Transverse colon (tissue), 4 donors: ENCODE results near the gene PIH1D2. TPM values are rescaled to one million over a fixed set of nuclear protein-coding genes. Genes with fewer than 3 reads are reported as not detected.
"Not testable (repeated sequence)": the region's sequence is repeated elsewhere in the genome, so short reads cannot be mapped to it uniquely, and the experiment has no call there.

Experiments used
- DNase-seq: peaks from one replicate; pipeline ENCODE4 v3.0.0-alpha.2; 2019
- H3K27ac ChIP-seq, 4 donors: fragments of 200-600 bp; sonication (generic); 2 replicates each; pipeline ENCODE4 v1.5.1; 2016 to 2018; ENCODE audit warnings: inconsistent platforms in 4 of 4
- H3K27me3 ChIP-seq: fragments of 200-600 bp; sonication (generic); 2 replicates; pipeline ENCODE4 v1.5.1; 2017; ENCODE audit warnings: inconsistent platforms
- H3K36me3 ChIP-seq, 4 donors: fragments of 200-600 bp; sonication (generic); 2 replicates each; pipeline ENCODE4 v1.5.1; 2017 to 2019; ENCODE audit warnings: inconsistent platforms in 4 of 4
- H3K4me1 ChIP-seq, 4 donors: fragments of 200-600 bp; sonication (generic); 2 replicates each; pipeline ENCODE4 v1.5.1; 2017 to 2020; ENCODE audit warnings: inconsistent platforms in 4 of 4
- H3K4me3 ChIP-seq, 4 donors: fragments of 200-600 bp; sonication (generic); 1 replicate in 1 of 4; 2 replicates in 3 of 4; pipeline versions ENCODE4 v1.5.1 to v1.6.1; 2017 to 2019; ENCODE audit warnings: inconsistent platforms in 4 of 4
- H3K9me3 ChIP-seq, 2 donors: fragments of 200-600 bp; sonication (generic); 2 replicates each; pipeline ENCODE4 v1.5.1; 2017 to 2019; ENCODE audit warnings: inconsistent platforms in 2 of 2
- EP300 ChIP-seq: sonication (generic); formaldehyde crosslinking; IDR thresholded peaks from one replicate; pipeline ENCODE4 v1.6.1; 2017; ENCODE audit warnings: antibody characterized with exemption, low read depth
- POLR2A ChIP-seq: fragments of 450-650 bp; IDR thresholded peaks from one replicate; pipeline ENCODE4 v1.6.1; 2016; ENCODE audit warnings: antibody characterized with exemption, mild to moderate bottlenecking, moderate library complexity
- POLR2AphosphoS5 ChIP-seq, 3 donors: sonication (generic); formaldehyde crosslinking; IDR thresholded peaks; one replicate each; pipeline ENCODE4 v1.6.1; 2016; ENCODE audit warnings: antibody characterized with exemption in 3 of 3
- WGBS, 2 donors: methylation state at CpG; one replicate each; pipeline ENCODE4 v1.1.5; 2018; ENCODE audit warnings: low coverage in 1 of 2; 5-methylcytosine and 5-hydroxymethylcytosine counted together
- in situ Hi-C, 4 donors: fragments of 200-750 bp; cut with MboI; loops; one replicate each; pipeline versions ENCODE4 v1.15.0 to v1.15.1; 2017; ENCODE audit warnings: low sequenced_read_pairs in 3 of 4, low pct_ligation_motif_present in 1 of 4, low pct_unique_long_range_greater_than_20kb in 1 of 4
- intact Hi-C: fragments of 100-400 bp; cut with DNase I; formaldehyde crosslinking; loops from one replicate; pipeline ENCODE4 v1.15.1; 2023; ENCODE audit warnings: low total_unique reads
- total RNA-seq, 4 donors: library from RNA; depleted of rRNA; stranded (reverse); fragments of >200 nt; gene quantifications; one replicate each; pipeline ENCODE4 v1.1.0, GENCODE V29; 2016
- TF ChIP-seq, protein P1 (sequence below), 5 experiments: fragments of 200-600 bp in 3 of 5; fragments of 450-650 bp in 2 of 5; sonication (generic) in 3 of 5; IDR thresholded peaks; 1 replicate in 2 of 5; 2 replicates in 3 of 5; pipeline ENCODE4 v1.5.1; 2016 to 2017; ENCODE audit warnings: antibody characterized with exemption in 5 of 5, inconsistent platforms in 3 of 5, mild to moderate bottlenecking in 2 of 5, moderate library complexity in 1 of 5

Gene PIH1D2
- total RNA-seq, 4 donors from 2014 or later = 0.68 to 372 (median 1.6) TPM; not detected in 1

DNA sequence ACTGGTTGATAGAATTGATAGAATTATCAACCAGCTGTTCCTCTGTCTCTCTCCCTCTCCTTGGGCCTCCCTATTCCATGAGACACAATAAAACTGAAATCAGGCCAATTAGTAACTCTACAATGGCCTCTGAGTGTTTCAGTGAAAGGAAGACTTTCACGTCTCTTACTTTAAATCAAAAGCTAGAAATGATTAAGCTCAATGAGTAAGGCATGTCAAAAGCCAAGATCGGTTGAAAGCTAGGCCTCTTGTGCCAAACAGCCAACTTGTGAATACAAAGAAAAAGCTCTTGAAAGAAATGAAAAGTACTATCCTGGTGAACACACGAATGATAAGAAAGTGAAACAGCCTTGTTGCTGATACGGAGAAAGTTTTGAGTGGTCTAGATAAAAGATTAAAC is 16.6 kb downstream of the PIH1D2 start:
- H3K27ac ChIP-seq = no peak overlapping the region
- WGBS, 2 donors = 78 to 85% methylated on average over 3 to 4 of the region's 4 CpGs
- no peaks in the 10 kb centered on the region for H3K27me3 ChIP-seq
- no peaks in the 10 kb centered on the region for H3K9me3 ChIP-seq
- in situ Hi-C loops (no loop called here), intact Hi-C loops (no loop called here)
- no peaks in the 10 kb centered on the region for H3K4me1 ChIP-seq
- H3K4me3 ChIP-seq = no peak overlapping the region
- peaks cover 0 to 47% (median 20%) of the 10 kb centered on the region in 4 donors for H3K36me3 ChIP-seq
- DNase-seq = no peak
- TF ChIP-seq POLR2A (no peak), EP300 (no peak)

DNA sequence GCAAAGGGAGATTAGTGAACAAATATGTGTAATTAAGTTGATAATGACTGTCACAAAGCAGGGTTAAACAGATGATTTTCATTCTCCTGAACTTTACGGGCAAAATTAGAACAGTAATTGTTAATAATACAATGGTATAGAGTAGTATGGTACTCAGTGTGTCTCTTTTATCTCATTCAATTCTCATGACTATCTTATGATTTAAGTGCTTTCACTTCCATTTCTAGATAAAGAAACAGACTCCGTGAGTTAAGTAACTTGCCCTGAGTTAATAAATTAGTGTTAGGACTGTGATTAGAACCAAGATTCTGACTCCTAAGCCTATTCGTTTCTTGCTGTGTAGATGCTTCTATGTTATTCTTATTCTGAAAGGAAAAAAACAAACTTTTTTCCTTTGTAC is 22.0 kb downstream of the PIH1D2 start:
- intact Hi-C loops = no loop called here
- Histone ChIP-seq H3K9me3 (no peaks in the 10 kb centered on the region), H3K27ac (no peak overlapping the region), H3K4me1 (peaks cover 0 to 5% (median 0%) of the 10 kb centered on the region in 4 donors), H3K4me3 (no peak overlapping the region), H3K27me3 (no peaks in the 10 kb centered on the region), H3K36me3 (peaks cover 0 to 55% (median 19%) of the 10 kb centered on the region in 4 donors)
- no peak for DNase-seq
- 82 to 86% methylated on average over 3 of the region's 3 CpGs for WGBS, 2 donors
- TF ChIP-seq EP300 (no peak), POLR2A (no peak), POLR2AphosphoS5 (IDR thresholded peaks at IDR 0.05) (no peak)
- TF ChIP-seq, protein P1, sequence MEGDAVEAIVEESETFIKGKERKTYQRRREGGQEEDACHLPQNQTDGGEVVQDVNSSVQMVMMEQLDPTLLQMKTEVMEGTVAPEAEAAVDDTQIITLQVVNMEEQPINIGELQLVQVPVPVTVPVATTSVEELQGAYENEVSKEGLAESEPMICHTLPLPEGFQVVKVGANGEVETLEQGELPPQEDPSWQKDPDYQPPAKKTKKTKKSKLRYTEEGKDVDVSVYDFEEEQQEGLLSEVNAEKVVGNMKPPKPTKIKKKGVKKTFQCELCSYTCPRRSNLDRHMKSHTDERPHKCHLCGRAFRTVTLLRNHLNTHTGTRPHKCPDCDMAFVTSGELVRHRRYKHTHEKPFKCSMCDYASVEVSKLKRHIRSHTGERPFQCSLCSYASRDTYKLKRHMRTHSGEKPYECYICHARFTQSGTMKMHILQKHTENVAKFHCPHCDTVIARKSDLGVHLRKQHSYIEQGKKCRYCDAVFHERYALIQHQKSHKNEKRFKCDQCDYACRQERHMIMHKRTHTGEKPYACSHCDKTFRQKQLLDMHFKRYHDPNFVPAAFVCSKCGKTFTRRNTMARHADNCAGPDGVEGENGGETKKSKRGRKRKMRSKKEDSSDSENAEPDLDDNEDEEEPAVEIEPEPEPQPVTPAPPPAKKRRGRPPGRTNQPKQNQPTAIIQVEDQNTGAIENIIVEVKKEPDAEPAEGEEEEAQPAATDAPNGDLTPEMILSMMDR (IDR thresholded peaks at IDR 0.05) = no peak
- in situ Hi-C loops = no loop called here

DNA sequence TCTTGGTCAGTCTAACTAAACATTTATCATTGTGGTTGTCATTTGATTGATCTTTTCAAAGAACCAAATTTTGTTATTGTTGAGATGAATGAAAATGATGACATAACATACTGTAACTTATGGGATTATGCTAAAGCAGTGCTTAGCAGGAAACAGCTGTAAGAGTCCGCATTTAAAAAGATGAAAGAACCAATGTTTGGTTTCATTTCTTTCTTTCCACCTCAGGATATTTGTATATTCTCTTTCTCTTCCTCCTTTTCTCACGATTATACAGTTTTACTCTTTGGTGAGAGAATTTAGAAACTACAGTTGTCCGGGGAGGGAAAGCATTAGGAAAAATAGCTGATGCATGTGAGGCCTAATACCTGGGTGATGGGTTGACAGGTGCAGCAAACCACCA is 23.1 kb downstream of the PIH1D2 start:
- no peak for DNase-seq
- intact Hi-C loops (no loop called here), in situ Hi-C loops (no loop called here)
- Histone ChIP-seq H3K4me3 (no peak overlapping the region), H3K36me3 (peaks cover 0 to 65% (median 24%) of the 10 kb centered on the region in 4 donors), H3K4me1 (peaks cover 0 to 5% (median 0%) of the 10 kb centered on the region in 4 donors), H3K27me3 (no peaks in the 10 kb centered on the region), H3K9me3 (no peaks in the 10 kb centered on the region), H3K27ac (no peak overlapping the region)
- TF ChIP-seq POLR2A (no peak), POLR2AphosphoS5 (IDR thresholded peaks at IDR 0.05) (no peak), EP300 (no peak)
- TF ChIP-seq, protein P1 (IDR thresholded peaks at IDR 0.05) = no peak
- 64 to 80% methylated on average over 3 of the region's 3 CpGs for WGBS, 2 donors

DNA sequence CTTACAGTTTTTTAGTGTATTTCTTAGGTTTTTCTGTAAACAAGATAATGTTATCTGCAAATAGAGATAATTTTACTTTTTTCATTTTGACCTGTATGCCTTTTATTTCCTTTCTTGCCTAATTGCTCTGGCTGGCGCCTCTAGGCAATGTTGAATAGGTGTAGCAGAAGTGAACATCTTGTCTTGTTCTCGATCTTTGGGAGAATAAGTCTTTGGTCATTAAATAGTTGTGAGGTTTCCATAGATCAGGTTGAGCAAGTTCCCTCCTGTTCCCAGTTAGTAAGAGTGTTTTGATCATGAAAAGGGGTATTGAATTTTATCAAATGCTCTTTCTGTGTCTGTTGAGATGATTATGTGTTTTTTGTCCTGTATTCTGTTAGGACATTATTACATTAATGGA is 24.0 kb downstream of the PIH1D2 start:
- no peaks in the 10 kb centered on the region for H3K27me3 ChIP-seq
- no peak overlapping the region for H3K4me3 ChIP-seq
- intact Hi-C loops (no loop called here), in situ Hi-C loops (no loop called here)
- no peaks in the 10 kb centered on the region for H3K9me3 ChIP-seq
- H3K4me1 ChIP-seq = peaks cover 0 to 5% (median 0%) of the 10 kb centered on the region in 4 donors
- peaks cover 0 to 74% (median 29%) of the 10 kb centered on the region in 4 donors for H3K36me3 ChIP-seq
- no peak for DNase-seq
- 45 to 50% methylated on average over 2 of the region's 2 CpGs for WGBS, 2 donors
- TF ChIP-seq EP300 = no peak
- no peak for TF ChIP-seq POLR2A
- no peak for TF ChIP-seq POLR2AphosphoS5 (IDR thresholded peaks at IDR 0.05)
- TF ChIP-seq, protein P1 (IDR thresholded peaks at IDR 0.05) = no peak
- no peak overlapping the region for H3K27ac ChIP-seq

DNA sequence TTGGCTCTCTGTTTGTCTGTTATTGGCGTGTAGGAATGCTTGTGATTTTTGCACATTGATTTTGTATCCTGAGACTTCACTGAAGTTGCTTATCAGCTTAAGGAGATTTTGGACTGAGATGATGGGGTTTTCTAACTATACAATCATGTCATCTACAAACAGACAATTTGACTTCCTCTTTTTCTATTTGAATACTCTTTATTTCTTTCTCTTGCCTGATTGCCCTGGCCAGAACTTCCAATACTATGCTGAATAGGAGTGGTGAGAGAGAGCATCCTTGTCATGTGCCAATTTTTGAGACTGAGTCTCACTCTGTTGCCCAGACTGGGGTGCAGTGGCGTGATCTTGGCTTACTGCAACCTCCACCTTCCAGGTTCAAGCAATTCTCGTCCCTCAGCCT is 25.6 kb downstream of the PIH1D2 start:
- 91 to 100% methylated on average over 3 of the region's 3 CpGs for WGBS, 2 donors
- H3K27me3 ChIP-seq, DNase-seq, in situ Hi-C loops, H3K27ac ChIP-seq, H3K4me3 ChIP-seq, H3K4me1 ChIP-seq, intact Hi-C loops, H3K9me3 ChIP-seq: not testable (repeated sequence)
- H3K36me3 ChIP-seq = peaks cover 0 to 71% (median 29%) of the 10 kb centered on the region in 4 donors

DNA sequence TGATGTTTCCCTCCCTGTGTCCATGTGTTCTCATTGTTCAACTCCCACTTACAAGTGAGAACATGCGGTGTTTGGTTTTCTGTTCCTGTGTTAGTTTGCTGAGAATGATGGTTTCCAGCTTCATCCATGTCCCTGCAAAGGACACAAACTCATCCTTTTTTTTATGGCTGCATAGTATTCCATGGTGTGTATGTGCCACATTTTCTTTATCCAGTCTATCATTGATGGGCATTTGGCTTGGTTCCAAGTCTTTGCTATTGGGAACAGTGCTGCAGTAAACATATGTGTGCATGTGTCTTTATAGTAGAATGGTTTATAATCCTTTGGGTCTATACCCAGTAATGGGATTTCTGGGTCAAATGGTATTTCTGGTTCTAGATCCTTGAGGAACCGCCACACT is 27.2 kb downstream of the PIH1D2 start:
- H3K27ac ChIP-seq, H3K4me1 ChIP-seq, H3K27me3 ChIP-seq, intact Hi-C loops, H3K4me3 ChIP-seq, in situ Hi-C loops, H3K9me3 ChIP-seq, DNase-seq: not testable (repeated sequence)
- H3K36me3 ChIP-seq = peaks cover 0 to 56% (median 29%) of the 10 kb centered on the region in 4 donors
- WGBS, 2 donors = 90 to 100% methylated on average over 2 of the region's 2 CpGs
